ENCODE data around the gene OR11H7.
"Not testable (repeated sequence)": the region's sequence is repeated elsewhere in the genome, so short reads cannot be mapped to it uniquely, and the experiment has no call there.

The OR11H7 gene

DNA sequence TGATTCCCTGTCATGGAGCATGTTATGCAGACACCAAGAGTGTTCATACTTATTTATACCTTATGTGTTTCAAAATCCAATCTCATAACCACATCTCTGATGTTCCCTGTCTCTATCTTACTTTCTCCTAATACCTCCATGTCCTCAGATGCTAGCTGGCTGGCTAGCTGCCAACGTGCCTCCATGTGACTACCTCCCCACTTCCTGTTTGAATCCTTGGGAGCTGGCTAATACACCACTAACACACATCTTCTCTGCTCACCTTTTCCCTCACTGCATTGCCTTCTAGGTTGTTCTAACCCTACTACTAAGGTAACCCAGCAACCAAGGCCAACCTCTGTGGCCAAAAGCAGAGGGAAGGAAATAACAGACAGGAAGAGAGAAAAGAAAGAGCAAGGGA is 49.6 kb downstream of the OR11H7 start:
- no peak for DNase-seq (ENCODE audit: low read depth)

DNA sequence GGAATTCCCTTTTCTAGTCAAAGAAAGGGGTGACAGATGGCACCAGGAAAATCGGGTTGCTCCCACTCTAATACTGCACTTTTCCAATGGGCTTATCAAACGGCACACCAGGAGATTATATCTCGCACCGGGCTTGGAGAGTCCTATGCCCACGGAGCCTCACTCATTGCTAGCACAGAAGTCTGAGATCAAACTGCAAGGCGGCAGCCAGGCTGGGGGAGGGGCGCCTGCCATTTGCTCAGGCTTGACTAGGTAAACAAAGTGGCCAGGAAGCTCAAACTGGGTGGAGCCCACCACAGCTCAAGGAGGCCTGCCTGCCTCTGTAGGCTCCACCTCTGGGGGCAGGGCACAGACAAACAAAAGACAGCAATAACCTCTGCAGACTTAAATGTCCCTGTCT is 51.5 kb downstream of the OR11H7 start:
- not testable (repeated sequence) for DNase-seq (ENCODE audit: low read depth)
